CD14-positive monocyte (primary cell): Measurements from ENCODE around the gene ZNF740. TPM values are rescaled to one million over a fixed set of nuclear protein-coding genes. Genes with fewer than 3 reads are reported as not detected.

Experiments used
- DNase-seq, 3 donors: peaks; one replicate each; pipeline ENCODE4 v3.0.0-alpha.2; 2011 to 2022
- H2AFZ ChIP-seq: 2 replicates; pipeline ENCODE4 v1.6.0; 2012; ENCODE audit warnings: mild to moderate bottlenecking, low read depth, low read length, inconsistent platforms; ENCODE audit not compliant: insufficient read depth, poor library complexity, severe bottlenecking
- H3K27ac ChIP-seq, 2 donors: 1 replicate in 1 of 2; 2 replicates in 1 of 2; pipeline ENCODE4 v1.5.1; 2012 to 2013; ENCODE audit warnings: low read length in 2 of 2, control low read depth in 1 of 2, inconsistent platforms in 1 of 2, low read depth in 1 of 2, mild to moderate bottlenecking in 1 of 2
- H3K27me3 ChIP-seq, 2 donors: one replicate each; pipeline versions ENCODE4 v1.6.0 to v1.6.1; 2011 to 2013; ENCODE audit warnings: low read length in 2 of 2; ENCODE audit not compliant: control insufficient read depth in 2 of 2, insufficient read depth in 2 of 2
- H3K36me3 ChIP-seq, 2 donors: replicated peaks in 1 of 2; 1 replicate in 1 of 2; 2 replicates in 1 of 2; pipeline versions ENCODE4 v1.5.1 to v1.6.1; 2012 to 2013; ENCODE audit warnings: low read length in 2 of 2, control low read depth in 1 of 2, inconsistent platforms in 1 of 2, mild to moderate bottlenecking in 1 of 2; ENCODE audit not compliant: insufficient read depth in 2 of 2, control insufficient read depth in 1 of 2
- H3K4me1 ChIP-seq, 2 donors: 1 replicate in 1 of 2; 2 replicates in 1 of 2; pipeline versions ENCODE4 v1.5.1 to v1.6.1; 2012 to 2013; ENCODE audit warnings: low read length in 2 of 2, control low read depth in 1 of 2, inconsistent platforms in 1 of 2, mild to moderate bottlenecking in 1 of 2, moderate library complexity in 1 of 2; ENCODE audit not compliant: insufficient read depth in 2 of 2, control insufficient read depth in 1 of 2
- H3K4me2 ChIP-seq: replicated peaks from 2 replicates; pipeline ENCODE3; 2012; ENCODE audit warnings: low read length, moderate library complexity, mild to moderate bottlenecking; ENCODE audit not compliant: poor library complexity, severe bottlenecking; ENCODE audit errors: extremely low read depth
- H3K4me3 ChIP-seq, 3 experiments: fragments of 200-600 bp in 1 of 3; sonication (generic) in 1 of 3; replicated peaks in 1 of 3; 1 replicate in 2 of 3; 2 replicates in 1 of 3; pipeline ENCODE4 v1.5.1; 2011 to 2013; ENCODE audit warnings: low read length in 3 of 3, mild to moderate bottlenecking in 3 of 3, control low read depth in 2 of 3, low read depth in 2 of 3, inconsistent platforms in 1 of 3, moderate library complexity in 1 of 3
- H3K79me2 ChIP-seq: 2 replicates; pipeline ENCODE4 v1.6.0; 2012; ENCODE audit warnings: mild to moderate bottlenecking, control low read depth, inconsistent platforms, low read length, moderate library complexity; ENCODE audit not compliant: insufficient read depth
- H3K9ac ChIP-seq: 2 replicates; pipeline ENCODE4 v1.6.0; 2017; ENCODE audit warnings: low read length, mild to moderate bottlenecking; ENCODE audit not compliant: insufficient read depth, poor library complexity, severe bottlenecking
- H3K9me3 ChIP-seq, 2 donors: replicated peaks in 1 of 2; 1 replicate in 1 of 2; 2 replicates in 1 of 2; pipeline versions ENCODE4 v1.5.1 to v1.6.1; 2012 to 2013; ENCODE audit warnings: low read length in 2 of 2, control low read depth in 1 of 2; ENCODE audit not compliant: control insufficient read depth in 1 of 2, insufficient read depth in 1 of 2
- H4K20me1 ChIP-seq: 2 replicates; pipeline ENCODE4 v1.6.0; 2012; ENCODE audit warnings: mild to moderate bottlenecking, low read length, control low read depth, moderate library complexity; ENCODE audit not compliant: insufficient read depth
- H3K27ac Mint-ChIP-seq, 7 donors: one replicate each; pipeline ENCODE4 v1.8.0; 2020; ENCODE audit warnings: mild to moderate bottlenecking in 7 of 7, mixed read lengths in 7 of 7, moderate library complexity in 6 of 7, inconsistent platforms in 2 of 7
- H3K27me3 Mint-ChIP-seq, 3 donors: one replicate each; pipeline ENCODE4 v1.8.0; 2021 to 2022; ENCODE audit warnings: low read depth in 3 of 3, mild to moderate bottlenecking in 3 of 3, mixed read lengths in 3 of 3, moderate library complexity in 3 of 3, inconsistent platforms in 1 of 3
- H3K36me3 Mint-ChIP-seq, 2 donors: one replicate each; pipeline ENCODE4 v1.8.0; 2020; ENCODE audit warnings: mixed read lengths in 2 of 2, inconsistent platforms in 1 of 2, mild to moderate bottlenecking in 1 of 2
- H3K4me1 Mint-ChIP-seq: one replicate; pipeline ENCODE4 v1.8.0; 2020; ENCODE audit warnings: mild to moderate bottlenecking, mixed read lengths
- H3K4me3 Mint-ChIP-seq, 2 donors: one replicate each; pipeline ENCODE4 v1.8.0; 2020; ENCODE audit warnings: mild to moderate bottlenecking in 2 of 2, mixed read lengths in 2 of 2, moderate library complexity in 1 of 2
- H3K9me3 Mint-ChIP-seq, 7 donors: one replicate each; pipeline ENCODE4 v1.8.0; 2020 to 2022; ENCODE audit warnings: mixed read lengths in 7 of 7, mild to moderate bottlenecking in 6 of 7, moderate library complexity in 6 of 7, inconsistent platforms in 2 of 7
- CTCF ChIP-seq: fragments of 200-600 bp; IDR thresholded peaks from one replicate; pipeline ENCODE4 v1.8.0; 2022; ENCODE audit warnings: antibody characterized with exemption, mild to moderate bottlenecking
- WGBS: methylation state at CpG from one replicate; pipeline ENCODE4 v1.1.5; 2013; ENCODE audit warnings: missing lambda C conversion rate; ENCODE audit not compliant: insufficient coverage; 5-methylcytosine and 5-hydroxymethylcytosine counted together
- intact Hi-C, 2 donors: fragments of 100-400 bp; cut with micrococcal nuclease; formaldehyde crosslinking; loops; one replicate each; pipeline versions ENCODE4 v1.15.0 to v1.15.1; 2023
- polyA plus RNA-seq, 3 donors: library from polyadenylated mRNA; depleted of rRNA in 1 of 3; unstranded in 2 of 3; stranded (reverse) in 1 of 3; fragments of 300-500 nt in 2 of 3; fragments of >200 nt in 1 of 3; fragmentation: Illumina TruSeq in 2 of 3; gene quantifications; 1 replicate in 2 of 3; 2 replicates in 1 of 3; pipeline ENCODE4 v1.2.3, GENCODE V29; 2012 to 2021

Gene ZNF740
- polyA plus RNA-seq, 3 donors, result 0.74 to 15.4 (median 1.3) TPM

GRCh38 chr12:53218551-53219291 lies 38.2 kb downstream of the ZNF740 start:
- no peak overlapping the region for H2AFZ ChIP-seq
- H3K4me2 ChIP-seq, result peak overlapping the region; percentile 100
- no peak overlapping the region for H3K9ac ChIP-seq
- Mint-ChIP-seq H3K9me3 (peaks cover 5 to 9% (median 7%) of the 10 kb centered on the region in 7 donors), H3K4me1 (peaks cover 79% of the 10 kb centered on the region), H3K4me3 (peak overlapping the region; percentile 91 to 98), H3K27me3 (peaks cover 5 to 16% (median 7%) of the 10 kb centered on the region in 3 donors), H3K27ac (peak overlapping the region; percentile 51 to 99 (median 89)), H3K36me3 (peaks cover 27 to 31% of the 10 kb centered on the region in 2 donors)
- no peak for TF ChIP-seq CTCF
- H4K20me1 ChIP-seq, result no peaks in the 10 kb centered on the region
- peaks cover 21% of the 10 kb centered on the region for H3K79me2 ChIP-seq
- intact Hi-C loops, result loop anchor here (5.0 to 10.0 kb wide), 3 partner anchors 34 to 286 kb away; partner anchors contain the start of genes AAAS (in 1 of the 2), NPFF (in 1 of the 2) and TARBP2 (in 1 of the 2)
- peaks cover 63 to 81% of the 10 kb centered on the region in 2 donors for H3K4me1 ChIP-seq
- H3K4me3 ChIP-seq, result peak overlapping the region; percentile 44 to 97 (median 84)
- no peaks in the 10 kb centered on the region for H3K27me3 ChIP-seq
- H3K9me3 ChIP-seq, result peaks cover 0 to 7% of the 10 kb centered on the region in 2 donors
- WGBS, result 98% methylated on average over 7 of the region's 30 CpGs
- peaks cover 2 to 17% of the 10 kb centered on the region in 2 donors for H3K36me3 ChIP-seq
- H3K27ac ChIP-seq, result peak overlapping the region in 1 of 2 donors; percentile 82
- no peak for DNase-seq

GRCh38 chr12:53219292-53219955 lies 38.9 kb downstream of the ZNF740 start:
- H2AFZ ChIP-seq, result peak overlapping the region; percentile 73
- DNase-seq, result no peak
- no peaks in the 10 kb centered on the region for H3K27me3 ChIP-seq
- Mint-ChIP-seq H3K27ac (peak overlapping the region; percentile 53 to 99 (median 85)), H3K4me1 (peaks cover 81% of the 10 kb centered on the region), H3K36me3 (peaks cover 23 to 24% of the 10 kb centered on the region in 2 donors), H3K4me3 (peak overlapping the region; percentile 91 to 98), H3K27me3 (peaks cover 5 to 16% (median 6%) of the 10 kb centered on the region in 3 donors), H3K9me3 (peaks cover 5 to 9% (median 7%) of the 10 kb centered on the region in 7 donors)
- H3K36me3 ChIP-seq, result peaks cover 0 to 10% of the 10 kb centered on the region in 2 donors
- H3K79me2 ChIP-seq, result peaks cover 21% of the 10 kb centered on the region
- H3K9me3 ChIP-seq, result peaks cover 0 to 7% of the 10 kb centered on the region in 2 donors
- H3K4me1 ChIP-seq, result peaks cover 69 to 88% of the 10 kb centered on the region in 2 donors
- H3K9ac ChIP-seq, result peak overlapping the region; percentile 45
- no peaks in the 10 kb centered on the region for H4K20me1 ChIP-seq
- TF ChIP-seq CTCF, result no peak
- H3K4me3 ChIP-seq, result peak overlapping the region; percentile 44 to 97 (median 84)
- peak overlapping the region; percentile 100 for H3K4me2 ChIP-seq
- intact Hi-C loops, result loop anchor here (5.0 to 10.0 kb wide), 3 partner anchors 33 to 285 kb away; partner anchors contain the start of genes AAAS (in 1 of the 2), NPFF (in 1 of the 2) and TARBP2 (in 1 of the 2)
- H3K27ac ChIP-seq, result peak overlapping the region in 1 of 2 donors; percentile 82
- 14% methylated on average over 26 of the region's 27 CpGs for WGBS
